K562 (cell line): Measurements from ENCODE around the gene SERTAD3. TPM values are rescaled to one million over a fixed set of nuclear protein-coding genes. Genes with fewer than 3 reads are reported as not detected.
A peak's percentile ranks its signal among the peaks of the same experiment; 100 is the strongest.

Experiments used
- CBX8 ChIP-seq: fragments of 200-600 bp; sonication (generic); IDR thresholded peaks from 2 replicates; pipeline ENCODE4 v1.6.1; 2012; ENCODE audit warnings: borderline replicate concordance, mixed run types, low read depth, mild to moderate bottlenecking, moderate library complexity, mixed read lengths, low read length, control low read depth, inconsistent platforms; ENCODE audit not compliant: poor library complexity, severe bottlenecking; ENCODE audit errors: extremely low read depth
- CHD1 ChIP-seq: fragments of 200-600 bp; sonication (generic); IDR thresholded peaks from one replicate; pipeline ENCODE4 v1.6.1; 2012; ENCODE audit warnings: mild to moderate bottlenecking, moderate library complexity, low read length, inconsistent platforms
- DIDO1 ChIP-seq: fragments of 450-650 bp; IDR thresholded peaks from 2 replicates; pipeline ENCODE4 v1.6.1; 2016; ENCODE audit warnings: low read depth, missing biosample characterization, missing genetic modification characterization
- ERF ChIP-seq: fragments of 450-650 bp; formaldehyde crosslinking; IDR thresholded peaks from 2 replicates; pipeline ENCODE4 v1.4.0; 2020; ENCODE audit warnings: mild to moderate bottlenecking, mixed read lengths
- ESRRB ChIP-seq: fragments of 250-450 bp; sonication (Bioruptor Pico); IDR thresholded peaks from 2 replicates; pipeline ENCODE4 v1.5.0; 2020; ENCODE audit warnings: mild to moderate bottlenecking, moderate library complexity, borderline replicate concordance
- FOXK1 ChIP-seq: sonication (generic); formaldehyde crosslinking; IDR thresholded peaks from 2 replicates; pipeline ENCODE4 v1.8.0; 2022; ENCODE audit warnings: missing genetic modification reagents, mild to moderate bottlenecking, borderline replicate concordance
- MTA1 ChIP-seq: fragments of 450-650 bp; IDR thresholded peaks from 2 replicates; pipeline ENCODE4 v1.6.1; 2017; ENCODE audit warnings: borderline replicate concordance
- NBN ChIP-seq: fragments of 450-650 bp; IDR thresholded peaks from 2 replicates; pipeline ENCODE4 v1.6.1; 2016; ENCODE audit warnings: low read depth, mild to moderate bottlenecking
- NONO ChIP-seq, 2 experiments: fragments of 200-400 bp in 1 of 2; fragments of 450-650 bp in 1 of 2; formaldehyde crosslinking in 1 of 2; IDR thresholded peaks; 2 replicates each; pipeline ENCODE4 v1.6.1; 2017; ENCODE audit warnings: low read depth in 2 of 2, mild to moderate bottlenecking in 2 of 2, moderate library complexity in 2 of 2, low read length in 1 of 2
- PHF20 ChIP-seq: fragments of 450-650 bp; IDR thresholded peaks from 2 replicates; pipeline ENCODE4 v1.6.1; 2018; ENCODE audit not compliant: partially characterized antibody
- PTTG1 ChIP-seq: fragments of 450-650 bp; IDR thresholded peaks from 2 replicates; pipeline ENCODE4 v1.6.1; 2016; ENCODE audit warnings: low read depth, mild to moderate bottlenecking, missing genetic modification characterization, missing compliant biosample characterization
- RAD21 ChIP-seq, 2 experiments: fragments of 250-450 bp in 1 of 2; fragments of 450-650 bp in 1 of 2; sonication (Bioruptor Pico) in 1 of 2; formaldehyde crosslinking in 1 of 2; IDR thresholded peaks in 1 of 2; conservative IDR thresholded peaks in 1 of 2; 2 replicates each; pipeline versions ENCODE4 v1.4.0 to v1.8.0; 2020 to 2022; ENCODE audit warnings: mild to moderate bottlenecking in 2 of 2, moderate library complexity in 1 of 2
- RB1 ChIP-seq: fragments of 450-650 bp; IDR thresholded peaks from 2 replicates; pipeline ENCODE4 v1.6.1; 2017; ENCODE audit warnings: low read depth, mild to moderate bottlenecking
- SAFB ChIP-seq: fragments of 200-400 bp; formaldehyde crosslinking; IDR thresholded peaks from 2 replicates; pipeline ENCODE4 v1.6.1; 2017; ENCODE audit warnings: low read depth, low read length, borderline replicate concordance
- SMAD1 ChIP-seq: fragments of 150-350 bp; IDR thresholded peaks from 2 replicates; pipeline ENCODE4 v1.6.1; 2014; ENCODE audit warnings: low read length, low read depth; ENCODE audit not compliant: partially characterized antibody
- TAF7 ChIP-seq: fragments of 450-650 bp; IDR thresholded peaks from 2 replicates; pipeline ENCODE4 v1.6.1; 2016; ENCODE audit warnings: missing genetic modification characterization, missing compliant biosample characterization
- WHSC1 ChIP-seq: IDR thresholded peaks from one replicate; pipeline ENCODE4 v1.6.1; 2012; ENCODE audit warnings: low read length, control low read depth, inconsistent platforms
- ZNF23 ChIP-seq: fragments of 250-450 bp; sonication (Bioruptor Pico); IDR thresholded peaks from 2 replicates; pipeline ENCODE4 v1.4.0; 2020; ENCODE audit warnings: mild to moderate bottlenecking
- ZNF316 ChIP-seq: fragments of 450-650 bp; IDR thresholded peaks from 2 replicates; pipeline ENCODE4 v1.6.1; 2016
- ZNF79 ChIP-seq: fragments of 250-450 bp; sonication (Bioruptor Pico); IDR thresholded peaks from 2 replicates; pipeline ENCODE4 v1.4.0; 2020; ENCODE audit warnings: low read depth, mild to moderate bottlenecking, moderate library complexity
- polyA plus RNA-seq, 8 experiments: library from polyadenylated mRNA; depleted of rRNA in 4 of 8; stranded (reverse) in 5 of 8; unstranded in 3 of 8; fragments of >200 nt; fragmentation: Nextera tagmentation in 2 of 8; fragmentation: Illumina TruSeq in 1 of 8; extraction: Ambion mirVana in 2 of 8; extraction: Trizol in 1 of 8; gene quantifications; 2 replicates each; pipeline versions ENCODE4 v1.2.1 to v1.2.3, GENCODE V29; 2011 to 2014; ENCODE audit warnings: inconsistent platforms in 1 of 8, missing spikeins in 1 of 8
- total RNA-seq, 7 experiments: library from RNA; depleted of rRNA in 6 of 7; stranded (reverse); fragments of >200 nt in 6 of 7; fragmentation: Illumina TruSeq in 2 of 7; extraction: Trizol in 2 of 7; gene quantifications; 2 replicates each; pipeline versions ENCODE4 v1.2.1 to v1.2.3, GENCODE V29; 2011 to 2021; ENCODE audit warnings: low replicate concordance in 1 of 7
- TF ChIP-seq, protein P1 (sequence below): fragments of 250-450 bp; sonication (Bioruptor Pico); IDR thresholded peaks from 2 replicates; pipeline ENCODE4 v1.9.0; 2021; ENCODE audit warnings: mild to moderate bottlenecking, inconsistent platforms
- TF ChIP-seq, protein P2 (sequence below): sonication (generic); formaldehyde crosslinking; IDR thresholded peaks from 2 replicates; pipeline ENCODE4 v1.8.0; 2022; ENCODE audit warnings: missing genetic modification reagents, mild to moderate bottlenecking, moderate library complexity, borderline replicate concordance
- TF ChIP-seq, protein P3 (sequence below): fragments of 450-650 bp; IDR thresholded peaks from 2 replicates; pipeline ENCODE4 v1.6.1; 2017; ENCODE audit warnings: mild to moderate bottlenecking, moderate library complexity

The SERTAD3 gene
- total and polyA plus RNA-seq, 9 of the 15 experiments (the other 6 are each of a cell fraction or from before 2014, with no cell fraction given), result 5.4 to 28.9 (median 17.5) TPM

DNA sequence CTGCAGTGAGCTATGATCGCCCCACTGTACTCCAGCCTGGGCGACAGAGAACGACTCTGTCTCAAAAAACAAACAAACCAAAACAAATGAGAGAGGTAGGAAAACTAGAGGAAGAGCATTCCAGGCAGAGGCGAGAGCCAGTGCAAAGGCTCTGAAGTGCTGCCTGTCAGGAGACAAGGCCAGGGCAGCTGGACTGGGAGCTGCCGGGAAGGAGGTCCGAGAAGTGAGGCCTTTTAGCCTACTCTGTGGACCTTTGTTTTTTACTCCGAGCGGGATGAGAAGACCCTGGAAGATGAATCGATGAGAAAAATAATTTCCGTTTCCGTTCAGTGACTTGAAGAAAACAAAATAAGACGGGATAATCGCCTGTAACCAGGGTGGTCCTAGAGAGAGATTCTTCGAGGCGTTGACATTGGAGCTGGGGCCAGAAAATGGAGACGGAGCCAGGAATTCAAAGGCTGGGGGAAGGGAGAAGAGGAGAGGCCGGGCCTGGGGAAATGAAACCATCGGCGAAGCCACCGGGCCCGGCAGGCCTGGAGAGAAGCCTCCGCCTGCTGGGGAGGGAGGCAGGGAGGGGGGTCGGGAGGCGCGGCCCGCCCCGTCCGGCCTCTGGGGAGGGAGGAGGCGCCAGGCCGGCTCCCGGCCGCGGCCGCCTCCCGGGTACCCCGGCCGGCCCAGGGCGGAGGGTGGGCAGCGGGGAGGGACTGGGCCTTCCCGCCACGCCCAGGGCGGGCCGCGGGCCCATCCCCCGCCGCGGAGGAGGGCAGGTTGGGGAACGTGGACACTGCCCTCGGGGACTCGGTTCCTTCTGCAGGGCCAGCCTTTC lies 10.5 kb downstream of the SERTAD3 start (continued):
- 0 out of 2 replicates have a peak, but pooled peaks have one; percentile 18 for TF ChIP-seq SAFB
- no peak for TF ChIP-seq ESRRB (CRISPR knock-in tag)
- peak; percentile 74 for TF ChIP-seq CHD1
- TF ChIP-seq ERF, result 0 out of 2 replicates have a peak, but pooled peaks have one; percentile 14
- TF ChIP-seq PHF20, result no peak
- TF ChIP-seq NONO (IDR thresholded peaks at IDR 0.05; ENCODE audit: low read depth in 2 of 2, low read length in 1 of 2), result peak in 1 of 2 experiments; percentile 85; a peak in 1 of 4 replicates
- TF ChIP-seq PTTG1 (tag), result no peak
- TF ChIP-seq, protein P1, sequence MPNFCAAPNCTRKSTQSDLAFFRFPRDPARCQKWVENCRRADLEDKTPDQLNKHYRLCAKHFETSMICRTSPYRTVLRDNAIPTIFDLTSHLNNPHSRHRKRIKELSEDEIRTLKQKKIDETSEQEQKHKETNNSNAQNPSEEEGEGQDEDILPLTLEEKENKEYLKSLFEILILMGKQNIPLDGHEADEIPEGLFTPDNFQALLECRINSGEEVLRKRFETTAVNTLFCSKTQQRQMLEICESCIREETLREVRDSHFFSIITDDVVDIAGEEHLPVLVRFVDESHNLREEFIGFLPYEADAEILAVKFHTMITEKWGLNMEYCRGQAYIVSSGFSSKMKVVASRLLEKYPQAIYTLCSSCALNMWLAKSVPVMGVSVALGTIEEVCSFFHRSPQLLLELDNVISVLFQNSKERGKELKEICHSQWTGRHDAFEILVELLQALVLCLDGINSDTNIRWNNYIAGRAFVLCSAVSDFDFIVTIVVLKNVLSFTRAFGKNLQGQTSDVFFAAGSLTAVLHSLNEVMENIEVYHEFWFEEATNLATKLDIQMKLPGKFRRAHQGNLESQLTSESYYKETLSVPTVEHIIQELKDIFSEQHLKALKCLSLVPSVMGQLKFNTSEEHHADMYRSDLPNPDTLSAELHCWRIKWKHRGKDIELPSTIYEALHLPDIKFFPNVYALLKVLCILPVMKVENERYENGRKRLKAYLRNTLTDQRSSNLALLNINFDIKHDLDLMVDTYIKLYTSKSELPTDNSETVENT (CRISPR knock-in tag), result no peak
- TF ChIP-seq SMAD1, result no peak
- TF ChIP-seq CBX8, result no peak
- TF ChIP-seq WHSC1, result no peak
- TF ChIP-seq NBN, result peak; percentile 21
- TF ChIP-seq RB1, result peak; percentile 96
- TF ChIP-seq MTA1, result peak; percentile 12; the same call in 1 of the 2 replicates
- TF ChIP-seq FOXK1, result no peak
- TF ChIP-seq, protein P2, sequence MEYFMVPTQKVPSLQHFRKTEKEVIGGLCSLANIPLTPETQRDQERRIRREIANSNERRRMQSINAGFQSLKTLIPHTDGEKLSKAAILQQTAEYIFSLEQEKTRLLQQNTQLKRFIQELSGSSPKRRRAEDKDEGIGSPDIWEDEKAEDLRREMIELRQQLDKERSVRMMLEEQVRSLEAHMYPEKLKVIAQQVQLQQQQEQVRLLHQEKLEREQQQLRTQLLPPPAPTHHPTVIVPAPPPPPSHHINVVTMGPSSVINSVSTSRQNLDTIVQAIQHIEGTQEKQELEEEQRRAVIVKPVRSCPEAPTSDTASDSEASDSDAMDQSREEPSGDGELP (CRISPR knock-in tag), result peak; percentile 55; the same call in 1 of the 2 replicates
- TF ChIP-seq TAF7 (tag), result peak; percentile 82
- no peak for TF ChIP-seq ZNF79 (CRISPR knock-in tag)
- TF ChIP-seq DIDO1 (tag), result no peak
- TF ChIP-seq, protein P3, sequence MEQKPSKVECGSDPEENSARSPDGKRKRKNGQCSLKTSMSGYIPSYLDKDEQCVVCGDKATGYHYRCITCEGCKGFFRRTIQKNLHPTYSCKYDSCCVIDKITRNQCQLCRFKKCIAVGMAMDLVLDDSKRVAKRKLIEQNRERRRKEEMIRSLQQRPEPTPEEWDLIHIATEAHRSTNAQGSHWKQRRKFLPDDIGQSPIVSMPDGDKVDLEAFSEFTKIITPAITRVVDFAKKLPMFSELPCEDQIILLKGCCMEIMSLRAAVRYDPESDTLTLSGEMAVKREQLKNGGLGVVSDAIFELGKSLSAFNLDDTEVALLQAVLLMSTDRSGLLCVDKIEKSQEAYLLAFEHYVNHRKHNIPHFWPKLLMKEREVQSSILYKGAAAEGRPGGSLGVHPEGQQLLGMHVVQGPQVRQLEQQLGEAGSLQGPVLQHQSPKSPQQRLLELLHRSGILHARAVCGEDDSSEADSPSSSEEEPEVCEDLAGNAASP, result no peak
- TF ChIP-seq ZNF316, result no peak
- TF ChIP-seq ZNF23 (CRISPR knock-in tag), result no peak
- TF ChIP-seq RAD21 (CRISPR knock-in tag; conservative IDR thresholded peaks at IDR 0.05 in 1 of 2, IDR thresholded peaks at IDR 0.05 in 1 of 2), result no peak
